GM19468 (cell line): Measurements from ENCODE around the gene EIF5B.
A peak's percentile ranks its signal among the peaks of the same experiment; 100 is the strongest.
"Not testable (repeated sequence)": the region's sequence is repeated elsewhere in the genome, so short reads cannot be mapped to it uniquely, and the experiment has no call there.

Source experiments
- ATAC-seq: cut with Tn5 transposase; IDR thresholded peaks from one replicate; pipeline ENCODE4 v1.9.1; 2021; ENCODE audit warnings: mild to moderate bottlenecking, moderate library complexity, moderate number of reproducible peaks; ENCODE audit not compliant: unreplicated experiment; ENCODE audit errors: extremely low read depth

The EIF5B gene

DNA sequence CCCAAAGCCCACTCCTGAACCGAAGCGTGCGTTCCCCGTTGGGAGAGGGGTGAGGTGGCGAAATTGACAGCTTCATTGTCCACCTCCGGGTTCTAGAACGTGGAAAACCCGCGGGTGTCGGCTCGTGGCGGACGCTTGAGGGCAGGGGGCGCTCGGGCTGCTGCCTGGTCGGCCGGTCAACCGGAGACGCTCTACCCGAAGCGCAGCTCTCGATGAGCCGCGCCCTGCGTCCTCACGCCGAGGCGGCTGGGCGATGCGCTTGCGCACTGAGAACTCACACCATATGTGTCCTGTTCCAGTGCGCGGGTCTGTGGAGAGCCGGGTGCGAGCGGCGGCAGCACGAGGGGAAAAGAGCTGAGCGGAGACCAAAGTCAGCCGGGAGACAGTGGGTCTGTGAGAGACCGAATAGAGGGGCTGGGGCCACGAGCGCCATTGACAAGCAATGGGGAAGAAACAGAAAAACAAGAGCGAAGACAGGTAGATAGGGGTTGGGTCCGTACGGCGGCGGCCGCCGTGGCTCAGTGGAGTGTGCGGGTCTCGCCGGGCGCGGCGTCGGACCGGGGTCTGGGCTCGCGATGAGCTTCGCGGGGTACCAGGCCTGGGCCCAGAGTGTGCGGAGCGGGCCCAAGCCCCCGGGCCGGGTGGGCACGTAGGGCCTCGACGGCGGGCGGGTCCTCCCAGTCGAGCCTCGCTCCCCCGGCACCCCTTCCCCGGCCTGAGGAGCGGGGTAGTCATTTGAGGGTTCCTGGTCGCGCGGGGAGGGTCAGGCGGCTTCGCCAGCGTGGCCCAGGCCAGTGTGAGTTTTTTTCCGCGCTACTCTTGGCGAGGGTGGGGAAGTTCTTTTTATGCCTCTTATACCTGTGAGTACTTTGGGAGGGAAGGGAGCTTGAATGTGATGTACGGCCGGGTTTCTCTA, at the start of gene EIF5B:
Gene EIF5B (plus strand): TSS at position 277 of the 916 bp plus-strand sequence. CDS start 166 bp downstream, at position 443.
- ATAC-seq: peak; percentile 62

- ATAC-seq: no peak
Observed at GRCh38 chr2:99297994-99298393, 39.2 kb upstream of the EIF5B start.

GRCh38 chr2:99299580-99299979, 37.6 kb upstream of the EIF5B start:
- ATAC-seq: no peak

- not testable (repeated sequence) for ATAC-seq
Observed at GRCh38 chr2:99301097-99301496, 36.1 kb upstream of the EIF5B start, which contains the start of gene LYG1. Gene LYG1 (minus strand): TSS chr2:99301197. CDS start chr2:99295670, 5,527 bp downstream.

DNA sequence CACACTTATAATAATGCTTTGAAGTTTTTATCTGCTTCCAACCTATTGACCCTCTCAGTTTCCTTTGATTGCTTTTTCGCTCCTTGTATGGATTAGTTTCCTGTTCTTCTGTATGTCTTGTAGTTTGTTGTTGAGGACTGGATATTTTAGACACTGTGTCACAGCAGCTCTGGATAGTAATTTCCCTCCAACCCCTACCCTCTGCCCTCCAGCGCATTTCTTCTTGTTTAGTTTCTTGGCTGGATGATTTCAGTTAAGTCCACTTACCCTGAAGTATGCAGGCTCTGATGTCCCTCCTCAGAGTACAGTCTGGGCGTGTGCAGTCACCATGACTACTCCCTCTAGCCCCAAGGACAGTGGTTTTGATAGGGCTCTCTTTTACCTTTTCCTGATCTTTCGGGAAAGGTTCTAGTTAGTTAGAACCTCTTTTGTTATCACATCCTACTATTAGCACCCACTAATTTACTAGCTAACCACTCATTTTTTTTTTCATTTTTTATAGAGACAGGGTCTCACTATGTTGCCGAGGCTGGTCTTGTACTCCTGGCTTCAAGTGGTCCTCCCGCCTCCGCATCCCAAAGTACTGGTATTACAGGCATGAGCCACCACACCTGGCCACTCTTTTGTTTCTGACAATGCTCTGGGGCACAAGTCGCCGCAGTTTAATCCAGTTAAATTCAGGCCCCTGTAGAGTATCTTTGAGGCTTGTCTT, 19.9 kb upstream of the EIF5B start:
- no peak for ATAC-seq

- not testable (repeated sequence) for ATAC-seq
Observed at GRCh38 chr2:99317873-99318200, 19.4 kb upstream of the EIF5B start.

GRCh38 chr2:99325384-99325783, 11.8 kb upstream of the EIF5B start:
- ATAC-seq: no peak

DNA sequence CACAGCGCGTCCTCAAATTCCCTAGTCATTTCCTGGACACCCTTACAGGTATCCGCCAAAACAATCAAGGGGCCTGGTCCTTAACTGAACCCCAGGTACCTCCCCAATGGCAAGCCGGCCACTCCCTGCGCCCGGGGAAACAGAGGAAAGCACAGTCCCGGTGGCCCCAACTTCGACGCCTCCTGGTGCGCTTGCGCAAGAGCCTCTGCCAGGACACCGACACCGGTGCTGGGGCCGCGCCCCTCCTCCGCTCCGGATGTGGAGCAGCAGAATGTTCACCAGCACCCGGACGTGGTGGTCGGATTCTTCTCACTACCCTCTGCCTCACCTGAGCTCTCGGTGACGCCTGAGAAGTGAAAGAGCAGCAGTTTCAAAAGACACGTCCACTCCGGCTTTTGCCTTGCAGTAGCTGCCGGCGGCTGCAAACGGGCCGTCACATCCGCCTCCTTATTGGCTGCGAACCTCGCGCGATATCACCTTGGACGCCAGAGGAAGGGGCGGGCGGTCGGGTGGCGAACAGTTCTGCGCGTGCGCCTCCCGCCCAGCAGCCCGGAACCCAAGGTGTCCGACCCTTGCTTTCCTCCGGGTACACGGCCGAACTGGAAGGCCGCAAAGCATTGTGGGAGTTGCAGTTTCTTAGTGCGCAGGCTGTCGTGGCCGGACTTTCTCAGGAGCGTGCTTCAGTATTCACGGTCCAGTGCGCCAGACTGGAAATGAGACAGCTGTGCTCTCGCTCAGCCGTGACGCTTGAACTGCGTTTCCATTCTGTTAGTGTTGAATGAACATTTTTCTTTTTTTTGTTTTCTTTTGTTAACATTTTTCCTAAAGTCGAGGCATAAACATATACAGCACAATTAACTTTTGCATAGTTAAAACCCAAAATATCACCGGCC, 1.0 kb upstream of the EIF5B start, which contains the start of gene TXNDC9:
Gene TXNDC9 (minus strand): TSS at position 423 of the 893 bp plus-strand sequence. CDS start 3,123 bp downstream, outside the sequence.
- ATAC-seq: peak; percentile 69

GRCh38 chr2:99336804-99337112, 431 bp upstream of the EIF5B start:
- ATAC-seq: no peak

- ATAC-seq: no peak
Observed at GRCh38 chr2:99338029-99338585, 918 bp downstream of the EIF5B start.

DNA sequence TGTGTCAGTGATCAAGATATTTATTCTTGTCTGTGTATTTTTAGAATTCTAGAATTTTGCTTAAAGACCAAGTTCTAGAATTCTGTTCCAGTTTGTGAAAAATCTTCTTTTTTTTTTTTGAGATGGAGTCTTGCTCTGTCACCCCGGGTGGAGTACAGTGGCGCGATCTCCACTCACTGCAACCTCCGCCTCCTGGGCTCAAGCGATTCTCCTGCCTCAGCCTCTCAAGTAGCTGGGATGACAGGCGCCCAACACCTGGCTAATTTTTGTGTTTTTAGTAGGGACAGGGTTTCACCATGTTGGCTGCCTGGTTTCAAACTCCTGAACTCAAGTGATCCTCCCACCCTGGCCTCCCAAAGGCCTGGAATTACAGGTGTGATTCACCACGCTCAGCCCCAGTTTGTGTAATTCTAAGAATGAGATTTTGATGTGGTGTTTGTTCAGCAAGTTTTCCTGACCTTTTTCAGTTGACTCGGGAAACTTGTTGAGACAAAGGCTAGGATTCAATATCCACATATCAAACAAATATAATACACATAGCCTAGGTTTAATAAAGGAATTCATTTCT, 3.6 kb downstream of the EIF5B start:
- no peak for ATAC-seq

GRCh38 chr2:99342536-99342935, 5.3 kb downstream of the EIF5B start:
- no peak for ATAC-seq

GRCh38 chr2:99345446-99345845, 8.3 kb downstream of the EIF5B start:
- not testable (repeated sequence) for ATAC-seq

GRCh38 chr2:99346218-99346617, 9.0 kb downstream of the EIF5B start:
- ATAC-seq: no peak

DNA sequence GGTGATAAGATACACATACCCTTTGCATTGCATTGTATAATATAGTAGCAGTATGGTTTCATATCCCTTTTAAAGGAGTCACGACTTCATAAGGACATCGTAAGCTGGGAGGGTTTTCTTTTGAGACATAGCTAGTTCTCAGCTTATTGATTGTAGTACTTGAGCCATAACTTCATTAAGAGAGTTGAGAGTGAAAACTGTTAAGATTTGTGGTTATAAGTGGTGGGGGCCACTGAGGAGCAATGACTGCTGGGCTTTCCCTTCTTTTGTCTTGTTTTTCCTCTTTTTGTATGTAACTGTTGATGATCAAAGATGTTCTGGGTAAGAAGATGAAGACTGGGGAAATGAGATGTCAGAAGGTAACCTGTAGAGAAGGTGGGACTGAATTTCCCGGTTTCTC, 11.0 kb downstream of the EIF5B start:
- no peak for ATAC-seq

DNA sequence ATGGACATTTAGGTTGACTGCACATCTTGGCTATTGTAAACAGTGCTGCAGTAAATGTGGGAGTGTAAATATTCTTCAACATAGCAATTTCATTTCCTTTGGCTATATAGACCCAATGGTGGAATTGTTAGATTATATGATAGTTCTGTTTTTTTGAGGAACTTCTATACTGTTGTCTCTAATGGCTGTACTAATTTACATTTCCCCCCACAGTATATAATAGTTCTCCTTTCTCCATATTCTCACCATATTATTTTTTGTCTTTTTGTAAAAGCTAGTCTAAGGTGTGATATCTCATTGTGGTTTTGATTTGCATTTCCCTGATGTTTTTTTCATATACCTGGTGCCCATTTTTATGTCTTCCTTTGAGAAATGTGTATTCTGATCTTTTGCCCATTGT, 13.0 kb downstream of the EIF5B start:
- no peak for ATAC-seq

GRCh38 chr2:99354070-99354469, 16.9 kb downstream of the EIF5B start:
- ATAC-seq: no peak

DNA sequence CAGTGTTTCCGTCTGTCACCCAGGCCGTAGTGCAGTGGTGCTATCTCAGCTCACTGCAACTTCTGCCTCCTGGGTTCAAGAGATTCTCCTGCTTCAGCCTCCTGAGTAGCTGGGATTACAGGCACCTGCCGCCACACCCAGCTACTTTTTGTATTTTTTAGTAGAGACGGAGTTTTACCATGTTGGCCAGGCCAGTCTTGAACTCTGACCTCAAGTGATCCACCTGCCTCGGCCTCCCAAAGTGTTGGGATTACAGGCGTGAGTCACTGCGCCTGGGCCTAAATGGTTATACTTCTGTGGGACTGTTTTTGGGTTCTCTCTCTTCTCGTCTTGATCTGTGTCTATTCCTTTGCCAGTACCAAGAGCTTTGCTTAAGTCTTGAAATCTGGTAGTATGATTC, 17.6 kb downstream of the EIF5B start:
- not testable (repeated sequence) for ATAC-seq

GRCh38 chr2:99356853-99357252, 19.7 kb downstream of the EIF5B start:
- no peak for ATAC-seq

- ATAC-seq: no peak
Observed at GRCh38 chr2:99365661-99366060, 28.5 kb downstream of the EIF5B start.
